ENCODE results near the gene SORCS3. TPM values are rescaled to one million over a fixed set of nuclear protein-coding genes. Genes with fewer than 3 reads are reported as not detected.

The SORCS3 gene
- total and polyA plus RNA-seq, 4 donors: 0.29 TPM; not detected in 3

DNA sequence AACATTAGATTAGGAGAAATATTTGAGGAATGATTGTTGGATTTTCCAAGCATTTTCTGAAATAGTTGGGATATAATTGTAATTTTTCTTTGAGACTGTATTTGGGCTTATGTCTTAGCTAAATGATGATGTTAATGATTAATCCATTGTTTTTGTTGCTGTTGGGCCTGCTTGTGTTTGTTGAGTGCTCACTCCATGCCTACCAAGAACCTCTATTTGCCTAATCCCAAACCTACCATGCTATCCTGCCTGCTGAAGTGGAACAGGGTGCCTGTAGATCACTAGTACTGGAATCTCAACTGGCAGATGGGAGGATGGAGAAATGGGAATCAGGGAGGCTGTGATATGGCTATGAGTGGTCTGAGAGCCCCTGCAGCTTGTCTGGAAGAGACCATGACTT is 565.5 kb downstream of the SORCS3 start:
- no peak for ATAC-seq (ENCODE audit: low FRiP score)
- Histone ChIP-seq H3K4me1 (ENCODE audit: control insufficient read depth in 1 of 2, insufficient read depth in 2 of 2, low read length in 2 of 2) (no peaks in the 10 kb centered on the region), H3K36me3 (ENCODE audit: control insufficient read depth in 1 of 2, insufficient read depth in 2 of 2, low read length in 1 of 2) (no peaks in the 10 kb centered on the region)

DNA sequence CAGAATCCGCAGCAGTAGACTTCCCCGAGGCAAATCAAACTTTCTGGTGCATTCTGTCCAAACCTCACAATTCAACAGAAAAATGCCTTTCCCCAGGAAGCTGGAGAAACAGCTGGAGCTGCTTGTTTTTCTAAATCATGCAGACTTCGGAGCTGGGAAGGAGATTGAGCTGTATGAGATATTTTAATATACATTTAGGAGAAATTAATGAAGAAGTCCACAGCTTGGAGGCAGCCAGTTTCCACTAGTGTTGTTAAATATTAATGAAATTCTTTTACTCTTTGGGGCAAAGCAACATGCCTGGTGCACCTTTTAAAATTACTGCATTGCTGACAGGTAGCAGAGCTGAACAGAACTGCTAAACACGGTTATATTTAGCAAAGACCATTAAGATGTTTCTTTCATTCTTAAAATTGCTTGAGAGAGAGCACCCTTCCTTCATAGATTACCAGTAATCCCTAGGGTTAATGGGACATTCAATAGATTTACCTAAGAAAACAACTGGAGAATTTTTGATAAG is 566.4 kb downstream of the SORCS3 start:
- WGBS, 2 donors: 4 to 13% methylated on average over 4 of the region's 4 CpGs
- Histone ChIP-seq H3K27me3 (ENCODE audit: control insufficient read depth in 1 of 2, insufficient read depth in 2 of 2, low read length in 1 of 2) (no peaks in the 10 kb centered on the region), H3K4me1 (ENCODE audit: control insufficient read depth in 1 of 2, insufficient read depth in 2 of 2, low read length in 2 of 2) (no peaks in the 10 kb centered on the region), H3K36me3 (ENCODE audit: control insufficient read depth in 1 of 2, insufficient read depth in 2 of 2, low read length in 1 of 2) (no peaks in the 10 kb centered on the region), H3K4me3 (ENCODE audit: low read length in 2 of 2) (no peak overlapping the region), H3K9me3 (ENCODE audit: control insufficient read depth, low read length) (no peaks in the 10 kb centered on the region), H3K27ac (ENCODE audit: low read depth in 1 of 2, low read length in 2 of 2) (no peak overlapping the region)
- DNase-seq: no peak
- intact Hi-C loops (cut with DNase I): no loop called here
- no peak for ATAC-seq (ENCODE audit: low FRiP score)

More for the DNA sequence above, 565.5 kb downstream of the SORCS3 start:
- Histone ChIP-seq H3K27me3 (ENCODE audit: control insufficient read depth in 1 of 2, insufficient read depth in 2 of 2, low read length in 1 of 2) (no peaks in the 10 kb centered on the region), H3K9me3 (ENCODE audit: control insufficient read depth, low read length) (no peaks in the 10 kb centered on the region), H3K4me3 (ENCODE audit: low read length in 2 of 2) (no peak overlapping the region), H3K27ac (ENCODE audit: low read depth in 1 of 2, low read length in 2 of 2) (no peak overlapping the region)
- intact Hi-C loops (cut with DNase I): no loop called here
- DNase-seq: no peak

DNA sequence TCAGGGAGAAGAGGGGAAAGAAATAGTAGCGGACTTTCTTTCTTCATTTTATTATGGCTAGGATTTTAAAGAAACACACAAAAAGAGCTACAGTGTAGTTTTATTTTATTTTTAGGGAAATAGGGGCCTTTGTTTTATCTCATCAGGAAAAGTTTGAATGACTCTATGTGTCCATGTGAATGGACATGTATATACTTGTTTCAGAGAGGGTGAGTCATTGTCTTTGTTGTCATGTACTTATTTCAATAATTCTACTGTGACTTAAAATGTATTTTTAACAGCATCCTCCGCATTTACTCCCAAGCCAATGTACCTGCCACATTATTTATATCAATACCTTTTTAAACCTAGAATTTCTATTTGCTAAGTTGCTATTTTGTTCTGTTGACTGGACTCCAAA is 569.5 kb downstream of the SORCS3 start:
- ATAC-seq (ENCODE audit: low FRiP score): no peak
- Histone ChIP-seq H3K4me3 (ENCODE audit: low read length in 2 of 2) (no peak overlapping the region), H3K4me1 (ENCODE audit: control insufficient read depth in 1 of 2, insufficient read depth in 2 of 2, low read length in 2 of 2) (no peaks in the 10 kb centered on the region), H3K27ac (ENCODE audit: low read depth in 1 of 2, low read length in 2 of 2) (no peak overlapping the region), H3K36me3 (ENCODE audit: control insufficient read depth in 1 of 2, insufficient read depth in 2 of 2, low read length in 1 of 2) (no peaks in the 10 kb centered on the region), H3K27me3 (ENCODE audit: control insufficient read depth in 1 of 2, insufficient read depth in 2 of 2, low read length in 1 of 2) (no peaks in the 10 kb centered on the region), H3K9me3 (ENCODE audit: control insufficient read depth, low read length) (no peaks in the 10 kb centered on the region)
- 85 to 90% methylated on average over 2 of the region's 2 CpGs for WGBS, 2 donors
- DNase-seq: no peak
- intact Hi-C loops (cut with DNase I): no loop called here

DNA sequence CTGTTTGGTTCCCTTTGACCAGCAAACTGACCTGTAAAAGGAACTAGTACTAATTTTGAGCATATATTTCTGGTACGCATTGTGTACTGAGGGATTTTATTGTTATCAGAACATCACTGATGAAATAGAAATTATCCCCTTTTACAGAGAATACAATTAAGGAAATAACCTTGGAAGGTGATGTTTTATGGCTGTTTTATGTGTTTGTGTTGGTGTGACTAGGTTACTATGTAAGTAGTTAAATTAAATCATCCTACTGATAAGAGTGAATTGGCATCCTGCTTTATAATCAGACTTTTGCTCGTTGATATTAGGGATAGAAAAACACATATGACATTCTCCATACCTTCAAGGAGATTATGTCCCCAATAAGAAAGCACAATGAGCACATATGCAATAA is 596.6 kb downstream of the SORCS3 start:
- Histone ChIP-seq H3K4me3 (ENCODE audit: low read length in 2 of 2) (no peak overlapping the region), H3K27me3 (ENCODE audit: control insufficient read depth in 1 of 2, insufficient read depth in 2 of 2, low read length in 1 of 2) (no peaks in the 10 kb centered on the region), H3K36me3 (ENCODE audit: control insufficient read depth in 1 of 2, insufficient read depth in 2 of 2, low read length in 1 of 2) (no peaks in the 10 kb centered on the region), H3K27ac (ENCODE audit: low read depth in 1 of 2, low read length in 2 of 2) (no peak overlapping the region), H3K4me1 (ENCODE audit: control insufficient read depth in 1 of 2, insufficient read depth in 2 of 2, low read length in 2 of 2) (no peaks in the 10 kb centered on the region), H3K9me3 (ENCODE audit: control insufficient read depth, low read length) (no peaks in the 10 kb centered on the region)
- intact Hi-C loops (cut with DNase I): no loop called here
- ATAC-seq (ENCODE audit: low FRiP score) (no peak), DNase-seq (no peak)
- 63 to 69% methylated on average over 2 of the region's 2 CpGs for WGBS, 2 donors

DNA sequence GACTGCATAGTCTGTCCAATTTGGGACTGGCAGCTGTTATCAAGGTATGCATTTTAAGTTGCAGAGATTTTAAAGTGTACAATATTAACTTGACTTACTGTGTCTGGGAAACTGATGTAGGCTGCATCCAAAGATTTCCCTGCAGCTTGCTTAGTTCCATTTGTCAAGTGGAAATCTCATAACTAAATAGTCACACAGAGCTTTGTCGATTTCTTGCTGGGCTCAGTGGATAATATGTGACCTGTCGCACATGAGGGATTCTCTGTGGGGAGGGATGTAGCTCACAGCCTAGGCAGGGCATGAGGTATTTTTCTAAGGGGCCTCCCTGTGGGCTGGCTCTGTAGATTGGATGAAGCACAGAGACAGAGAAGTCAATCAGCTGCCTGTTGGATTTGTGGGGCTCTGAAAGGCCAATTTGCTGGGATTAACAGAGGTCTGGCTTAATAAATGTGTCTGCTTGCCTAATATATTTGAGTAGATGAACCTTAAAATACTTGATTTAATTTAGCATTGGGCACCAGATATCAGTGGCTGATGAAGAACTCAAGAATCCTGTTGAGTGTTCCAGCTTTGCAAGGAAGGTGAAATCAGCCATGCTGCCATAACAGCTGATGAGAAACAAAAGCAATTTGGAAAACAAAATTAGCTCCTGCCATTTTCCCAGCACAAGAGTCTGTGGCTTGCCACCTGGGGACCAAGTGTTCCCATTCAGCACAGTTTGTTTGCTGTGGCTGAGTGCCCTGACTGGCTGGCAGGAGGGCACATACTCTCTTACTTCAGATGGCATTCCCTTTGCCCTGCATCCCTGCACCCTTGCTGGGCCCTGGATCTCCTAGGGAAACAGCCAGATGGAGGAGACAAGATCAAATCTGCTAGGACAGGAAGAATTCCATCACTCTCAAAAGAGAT is 598.5 kb downstream of the SORCS3 start:
- Histone ChIP-seq H3K4me1 (ENCODE audit: control insufficient read depth in 1 of 2, insufficient read depth in 2 of 2, low read length in 2 of 2) (no peaks in the 10 kb centered on the region), H3K27ac (ENCODE audit: low read depth in 1 of 2, low read length in 2 of 2) (no peak overlapping the region), H3K36me3 (ENCODE audit: control insufficient read depth in 1 of 2, insufficient read depth in 2 of 2, low read length in 1 of 2) (no peaks in the 10 kb centered on the region), H3K27me3 (ENCODE audit: control insufficient read depth in 1 of 2, insufficient read depth in 2 of 2, low read length in 1 of 2) (no peaks in the 10 kb centered on the region), H3K4me3 (ENCODE audit: low read length in 2 of 2) (no peak overlapping the region), H3K9me3 (ENCODE audit: control insufficient read depth, low read length) (no peaks in the 10 kb centered on the region)
- WGBS, 2 donors: 38 to 57% methylated on average over 2 of the region's 2 CpGs
- intact Hi-C loops (cut with DNase I): no loop called here
- ATAC-seq (ENCODE audit: low FRiP score): no peak
- DNase-seq: no peak

DNA sequence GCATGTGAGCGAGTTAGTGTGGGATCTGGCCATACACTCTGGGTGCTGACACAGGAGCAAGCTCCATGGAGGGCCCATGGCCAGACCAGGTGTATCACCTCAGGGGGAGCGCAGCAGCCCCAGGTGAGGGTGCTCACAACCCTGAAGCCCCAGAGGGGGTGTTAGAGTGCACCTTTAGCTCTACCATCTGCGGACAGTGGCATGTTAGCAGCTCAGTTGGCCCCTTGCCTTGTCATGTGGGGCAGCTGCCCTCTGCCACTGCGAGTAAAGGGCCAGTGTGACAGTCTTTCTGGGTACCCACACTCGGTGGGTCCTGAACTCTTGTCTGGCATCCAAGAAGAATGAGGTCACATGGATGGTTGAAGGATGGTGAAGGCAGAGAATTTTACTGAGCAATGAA is 600.2 kb downstream of the SORCS3 start:
- no peaks in the 10 kb centered on the region for H3K9me3 ChIP-seq (ENCODE audit: control insufficient read depth, low read length)
- H3K27ac ChIP-seq (ENCODE audit: low read depth in 1 of 2, low read length in 2 of 2): no peak overlapping the region
- H3K4me3 ChIP-seq (ENCODE audit: low read length in 2 of 2): no peak overlapping the region
- H3K36me3 ChIP-seq (ENCODE audit: control insufficient read depth in 1 of 2, insufficient read depth in 2 of 2, low read length in 1 of 2): no peaks in the 10 kb centered on the region
- DNase-seq (no peak), ATAC-seq (ENCODE audit: low FRiP score) (no peak)
- WGBS, 2 donors: 91 to 95% methylated on average over 5 of the region's 5 CpGs
- no peaks in the 10 kb centered on the region for H3K27me3 ChIP-seq (ENCODE audit: control insufficient read depth in 1 of 2, insufficient read depth in 2 of 2, low read length in 1 of 2)
- no peaks in the 10 kb centered on the region for H3K4me1 ChIP-seq (ENCODE audit: control insufficient read depth in 1 of 2, insufficient read depth in 2 of 2, low read length in 2 of 2)
- intact Hi-C loops (cut with DNase I): no loop called here

DNA sequence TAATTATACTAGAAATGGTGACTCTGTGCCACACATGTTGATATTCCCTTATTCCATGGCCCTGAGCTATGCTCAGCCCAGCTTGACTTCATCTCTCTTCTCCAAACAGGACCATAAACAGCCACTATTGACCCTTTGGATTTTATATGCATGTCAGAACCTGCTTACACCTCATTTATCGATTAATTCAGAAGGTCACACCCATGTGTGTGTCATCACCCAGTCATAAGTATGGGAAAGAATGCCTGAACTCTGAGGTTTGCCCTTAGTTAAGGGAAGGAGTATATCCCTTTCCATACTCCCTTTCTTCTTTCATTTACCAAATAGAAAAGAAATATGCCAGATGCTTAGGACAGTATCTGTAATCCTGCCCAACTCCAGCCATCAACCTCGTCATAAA is 602.3 kb downstream of the SORCS3 start:
- Histone ChIP-seq H3K9me3 (ENCODE audit: control insufficient read depth, low read length) (no peaks in the 10 kb centered on the region), H3K4me3 (ENCODE audit: low read length in 2 of 2) (no peak overlapping the region), H3K27ac (ENCODE audit: low read depth in 1 of 2, low read length in 2 of 2) (no peak overlapping the region), H3K4me1 (ENCODE audit: control insufficient read depth in 1 of 2, insufficient read depth in 2 of 2, low read length in 2 of 2) (no peaks in the 10 kb centered on the region), H3K27me3 (ENCODE audit: control insufficient read depth in 1 of 2, insufficient read depth in 2 of 2, low read length in 1 of 2) (no peaks in the 10 kb centered on the region), H3K36me3 (ENCODE audit: control insufficient read depth in 1 of 2, insufficient read depth in 2 of 2, low read length in 1 of 2) (no peaks in the 10 kb centered on the region)
- 65 to 88% methylated on average over 2 of the region's 2 CpGs for WGBS, 2 donors
- intact Hi-C loops (cut with DNase I): no loop called here
- DNase-seq: no peak
- no peak for ATAC-seq (ENCODE audit: low FRiP score)

DNA sequence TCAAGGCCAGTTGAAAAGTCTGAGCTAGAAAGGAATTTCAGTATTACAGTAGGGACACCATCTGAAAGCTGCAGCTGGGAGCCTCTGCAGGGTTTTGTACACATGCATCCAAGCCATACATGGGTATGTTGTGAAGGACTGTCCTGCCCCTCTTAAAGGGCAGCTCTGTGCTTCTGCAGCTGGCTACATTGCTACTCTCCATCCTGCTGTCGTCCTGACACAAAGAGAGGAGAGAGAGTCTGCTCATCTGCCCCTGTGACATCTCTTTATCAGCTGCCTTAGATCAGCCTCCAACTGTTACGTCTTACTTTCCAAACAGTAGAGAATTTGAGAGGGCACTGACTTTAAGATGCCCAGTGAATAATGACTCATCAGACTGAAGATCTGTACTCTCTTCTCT is 602.7 kb downstream of the SORCS3 start:
- 65 to 69% methylated on average over 2 of the region's 2 CpGs for WGBS, 2 donors
- Histone ChIP-seq H3K36me3 (ENCODE audit: control insufficient read depth in 1 of 2, insufficient read depth in 2 of 2, low read length in 1 of 2) (no peaks in the 10 kb centered on the region), H3K4me1 (ENCODE audit: control insufficient read depth in 1 of 2, insufficient read depth in 2 of 2, low read length in 2 of 2) (no peaks in the 10 kb centered on the region), H3K4me3 (ENCODE audit: low read length in 2 of 2) (no peak overlapping the region), H3K27ac (ENCODE audit: low read depth in 1 of 2, low read length in 2 of 2) (no peak overlapping the region), H3K9me3 (ENCODE audit: control insufficient read depth, low read length) (no peaks in the 10 kb centered on the region), H3K27me3 (ENCODE audit: control insufficient read depth in 1 of 2, insufficient read depth in 2 of 2, low read length in 1 of 2) (no peaks in the 10 kb centered on the region)
- ATAC-seq (ENCODE audit: low FRiP score) (no peak), DNase-seq (no peak)
- intact Hi-C loops (cut with DNase I): no loop called here

DNA sequence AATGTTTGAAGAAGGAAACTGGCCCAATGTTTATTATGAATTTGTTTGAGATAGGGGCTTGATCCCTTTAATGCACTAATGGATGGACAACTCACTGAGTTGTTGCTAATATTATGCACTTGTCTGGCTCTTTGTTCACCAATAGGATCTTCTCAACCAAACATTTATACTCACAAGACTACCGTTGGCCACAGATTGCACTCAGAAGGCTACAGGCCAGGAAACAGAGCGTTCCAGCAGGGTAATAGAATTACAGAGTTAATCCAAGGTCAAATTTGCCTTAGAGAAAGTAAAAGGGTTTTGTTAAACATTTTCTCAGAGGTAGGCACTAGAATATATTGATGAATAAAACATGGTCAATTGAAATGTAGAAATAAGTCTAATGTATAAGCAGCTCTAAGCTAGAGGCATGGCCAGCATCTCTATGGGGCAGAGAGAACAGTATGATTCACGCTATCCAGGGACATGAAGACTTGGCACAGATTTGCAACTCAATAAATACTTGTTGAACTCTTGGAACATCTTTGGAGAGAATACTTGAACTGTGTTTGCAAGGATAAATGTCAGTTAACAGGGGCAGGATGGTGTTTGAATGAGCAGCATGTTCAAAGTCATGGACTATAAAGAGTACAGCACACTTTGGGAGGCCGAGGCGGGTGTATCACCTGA is 606.9 kb downstream of the SORCS3 start:
- H3K27ac ChIP-seq (ENCODE audit: low read depth in 1 of 2, low read length in 2 of 2): no peak overlapping the region
- no peak for ATAC-seq (ENCODE audit: low FRiP score)
- no peak overlapping the region for H3K4me3 ChIP-seq (ENCODE audit: low read length in 2 of 2)

More for the DNA sequence above, 606.9 kb downstream of the SORCS3 start:
- Histone ChIP-seq H3K9me3 (ENCODE audit: control insufficient read depth, low read length) (no peaks in the 10 kb centered on the region), H3K27me3 (ENCODE audit: control insufficient read depth in 1 of 2, insufficient read depth in 2 of 2, low read length in 1 of 2) (no peaks in the 10 kb centered on the region), H3K4me1 (ENCODE audit: control insufficient read depth in 1 of 2, insufficient read depth in 2 of 2, low read length in 2 of 2) (no peaks in the 10 kb centered on the region), H3K36me3 (ENCODE audit: control insufficient read depth in 1 of 2, insufficient read depth in 2 of 2, low read length in 1 of 2) (no peaks in the 10 kb centered on the region)
- no peak for DNase-seq
- intact Hi-C loops (cut with DNase I): no loop called here
- WGBS, 2 donors: 81 to 83% methylated on average over 5 of the region's 5 CpGs

All from aorta (tissue), 5 donors.